ENCODE results near the gene SNX1.

Gene SNX1

GRCh38 chr15:64164436-64164835 is 68.7 kb downstream of the SNX1 start:
- no peak for DNase-seq

- DNase-seq = no peak
Observed at GRCh38 chr15:64166102-64166890, 70.5 kb downstream of the SNX1 start.

GRCh38 chr15:64180235-64180824 is 84.5 kb downstream of the SNX1 start:
- DNase-seq = no peak

- DNase-seq = no peak
Observed at GRCh38 chr15:64182859-64183370, 87.1 kb downstream of the SNX1 start.

GRCh38 chr15:64185146-64185911 is 89.5 kb downstream of the SNX1 start:
- DNase-seq = no peak

GRCh38 chr15:64187396-64188191 is 91.8 kb downstream of the SNX1 start:
- DNase-seq = no peak

All from CD4-positive, alpha-beta T cell treated with Interleukin-12 subunit alpha and Interleukin-12 subunit beta, for 1 hour (primary cell).